Esophagus muscularis mucosa (tissue), 4 donors: ENCODE results near the gene NPEPPS.
"Not testable (repeated sequence)": the region's sequence is repeated elsewhere in the genome, so short reads cannot be mapped to it uniquely, and the experiment has no call there.

Experiments
- EP300 ChIP-seq: sonication (generic); formaldehyde crosslinking; IDR thresholded peaks from one replicate; pipeline ENCODE4 v1.6.1; 2017; ENCODE audit warnings: antibody characterized with exemption
- POLR2A ChIP-seq: fragments of 450-650 bp; IDR thresholded peaks from one replicate; pipeline ENCODE4 v1.6.1; 2017; ENCODE audit warnings: antibody characterized with exemption, moderate library complexity, mild to moderate bottlenecking, low read depth
- TF ChIP-seq, protein P1 (sequence below), 3 experiments: fragments of 200-600 bp in 2 of 3; fragments of 450-650 bp in 1 of 3; sonication (generic) in 2 of 3; IDR thresholded peaks; one replicate each; pipeline ENCODE4 v1.5.1; 2017 to 2019; ENCODE audit warnings: antibody characterized with exemption in 3 of 3, mild to moderate bottlenecking in 2 of 3, moderate library complexity in 1 of 3

DNA sequence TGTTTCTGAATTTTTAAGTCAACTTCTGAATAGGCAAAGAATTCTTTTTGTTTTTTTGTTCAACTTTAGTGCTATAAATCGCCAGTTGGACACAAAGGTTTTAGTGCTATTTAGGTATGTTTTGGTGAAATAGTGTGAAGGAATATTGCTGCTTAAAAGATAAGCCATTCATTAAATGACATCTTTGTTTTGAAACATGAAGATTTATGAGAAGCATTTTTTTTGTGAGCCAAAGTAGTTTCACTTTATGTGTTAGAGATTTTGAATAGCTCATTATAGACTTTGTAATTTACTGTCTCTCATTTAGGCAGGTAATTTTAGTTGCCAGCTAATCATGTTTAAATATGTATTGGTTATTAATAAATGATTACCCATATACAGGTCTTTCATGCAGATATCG lies 10.8 kb downstream of the NPEPPS start:
- TF ChIP-seq, protein P1, sequence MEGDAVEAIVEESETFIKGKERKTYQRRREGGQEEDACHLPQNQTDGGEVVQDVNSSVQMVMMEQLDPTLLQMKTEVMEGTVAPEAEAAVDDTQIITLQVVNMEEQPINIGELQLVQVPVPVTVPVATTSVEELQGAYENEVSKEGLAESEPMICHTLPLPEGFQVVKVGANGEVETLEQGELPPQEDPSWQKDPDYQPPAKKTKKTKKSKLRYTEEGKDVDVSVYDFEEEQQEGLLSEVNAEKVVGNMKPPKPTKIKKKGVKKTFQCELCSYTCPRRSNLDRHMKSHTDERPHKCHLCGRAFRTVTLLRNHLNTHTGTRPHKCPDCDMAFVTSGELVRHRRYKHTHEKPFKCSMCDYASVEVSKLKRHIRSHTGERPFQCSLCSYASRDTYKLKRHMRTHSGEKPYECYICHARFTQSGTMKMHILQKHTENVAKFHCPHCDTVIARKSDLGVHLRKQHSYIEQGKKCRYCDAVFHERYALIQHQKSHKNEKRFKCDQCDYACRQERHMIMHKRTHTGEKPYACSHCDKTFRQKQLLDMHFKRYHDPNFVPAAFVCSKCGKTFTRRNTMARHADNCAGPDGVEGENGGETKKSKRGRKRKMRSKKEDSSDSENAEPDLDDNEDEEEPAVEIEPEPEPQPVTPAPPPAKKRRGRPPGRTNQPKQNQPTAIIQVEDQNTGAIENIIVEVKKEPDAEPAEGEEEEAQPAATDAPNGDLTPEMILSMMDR (IDR thresholded peaks at IDR 0.05), result not testable (repeated sequence)
- not testable (repeated sequence) for TF ChIP-seq EP300, POLR2A
